SU-DHL-6 (cell line): ENCODE measurements around the gene SURF6.

Experiments used
- H2AFZ ChIP-seq: fragments of 200-600 bp; sonication (generic); 2 replicates; pipeline ENCODE4 v1.6.1; 2014; ENCODE audit warnings: low read depth, mild to moderate bottlenecking, moderate library complexity, mixed read lengths, antibody characterized with exemption, low read length; ENCODE audit not compliant: severe bottlenecking
- H3F3A ChIP-seq: fragments of 200-600 bp; shearing (Covaris generic); 2 replicates; pipeline ENCODE4 v1.6.0; 2016; ENCODE audit warnings: antibody characterized with exemption, mild to moderate bottlenecking; ENCODE audit not compliant: insufficient read depth
- H3K27ac ChIP-seq: fragments of 200-600 bp; sonication (generic); 2 replicates; pipeline ENCODE4 v1.5.1; 2016; ENCODE audit warnings: low read depth, mild to moderate bottlenecking, low read length, moderate library complexity, mixed read lengths
- H3K27me3 ChIP-seq: fragments of 200-600 bp; sonication (generic), shearing (Covaris generic); 2 replicates; pipeline ENCODE4 v1.6.0; 2014; ENCODE audit warnings: mild to moderate bottlenecking, low read length
- H3K36me3 ChIP-seq: fragments of 200-600 bp; sonication (generic); 2 replicates; pipeline ENCODE4 v1.6.1; 2014; ENCODE audit warnings: mild to moderate bottlenecking, low read length, mixed read lengths
- H3K4me2 ChIP-seq: fragments of 300-600, 200-600 bp; shearing (Covaris generic), sonication (generic); 2 replicates; pipeline ENCODE4 v1.6.0; 2014; ENCODE audit warnings: low read length, low read depth, mild to moderate bottlenecking; ENCODE audit not compliant: poor library complexity, severe bottlenecking
- H3K4me3 ChIP-seq: fragments of 200-600 bp; sonication (generic); 2 replicates; pipeline ENCODE4 v1.5.1; 2014; ENCODE audit warnings: antibody characterized with exemption, low read length, mild to moderate bottlenecking, mixed read lengths; ENCODE audit not compliant: insufficient read depth, poor library complexity, severe bottlenecking
- H3K79me2 ChIP-seq: fragments of 200-600 bp; sonication (generic); 2 replicates; pipeline ENCODE4 v1.6.1; 2014; ENCODE audit warnings: mild to moderate bottlenecking, low read length, moderate library complexity; ENCODE audit not compliant: insufficient read depth
- H3K9ac ChIP-seq: fragments of 200-600 bp; sonication (generic); 2 replicates; pipeline ENCODE4 v1.7.0; 2014; ENCODE audit warnings: mild to moderate bottlenecking, low read length
- H3K9me2 ChIP-seq: fragments of 200-600 bp; sonication (generic); replicated peaks from 2 replicates; pipeline ENCODE4 v1.6.1; 2014; ENCODE audit warnings: low read length; ENCODE audit not compliant: insufficient read depth
- H3K9me3 ChIP-seq: fragments of 200-600 bp; sonication (generic); 2 replicates; pipeline ENCODE4 v1.6.1; 2014; ENCODE audit warnings: low read length, mixed read lengths; ENCODE audit not compliant: insufficient read depth
- H4K20me1 ChIP-seq: fragments of 200-600 bp; sonication (generic); 2 replicates; pipeline ENCODE4 v1.6.1; 2014; ENCODE audit warnings: low read depth, mild to moderate bottlenecking, antibody characterized with exemption, low read length, moderate library complexity, mixed read lengths
- CTCF ChIP-seq: fragments of 200-600 bp; sonication (generic); IDR thresholded peaks from one replicate; pipeline ENCODE4 v1.5.1; 2017; ENCODE audit warnings: antibody characterized with exemption, mild to moderate bottlenecking, low read length, moderate library complexity; ENCODE audit not compliant: insufficient read depth, poor library complexity, severe bottlenecking
- EZH2phosphoT487 ChIP-seq: fragments of 200-600 bp; sonication (generic), shearing (Covaris generic); conservative IDR thresholded peaks from 2 replicates; pipeline ENCODE4 v1.6.1; 2018; ENCODE audit warnings: mild to moderate bottlenecking, antibody characterized with exemption, low read length, moderate library complexity, mixed read lengths

The SURF6 gene

GRCh38 chr9:133375724-133376654 lies 40.0 kb upstream of the SURF6 start, which contains the start of the genes STKLD1 and SURF4:
TSS of gene STKLD1 (plus strand) at chr9:133376366. CDS start at chr9:133376474, 108 bp downstream.
TSS of gene SURF4 (minus strand) at chr9:133376060. CDS start at chr9:133375969, 91 bp downstream.
- TF ChIP-seq EZH2phosphoT487 (no peak), CTCF (no peak)
- Histone ChIP-seq H3K27me3 (no peaks in the 10 kb centered on the region), H3K9me2 (no peaks in the 10 kb centered on the region), H4K20me1 (no peaks in the 10 kb centered on the region; the same call in 1 of the 2 replicates), H3K79me2 (peaks cover 44% of the 10 kb centered on the region), H3K9ac (peak within 1 kb of the TSS; percentile 79), H2AFZ (peak within 1 kb of the TSS; percentile 69), H3K4me3 (peak within 1 kb of the TSS; percentile 99), H3K9me3 (no peaks in the 10 kb centered on the region), H3K36me3 (no peaks in the 10 kb centered on the region), H3K4me2 (peak within 1 kb of the TSS; percentile 99), H3K27ac (peak within 1 kb of the TSS; percentile 30), H3F3A (peaks cover 5% of the 10 kb centered on the region; the same call in 1 of the 2 replicates)

DNA sequence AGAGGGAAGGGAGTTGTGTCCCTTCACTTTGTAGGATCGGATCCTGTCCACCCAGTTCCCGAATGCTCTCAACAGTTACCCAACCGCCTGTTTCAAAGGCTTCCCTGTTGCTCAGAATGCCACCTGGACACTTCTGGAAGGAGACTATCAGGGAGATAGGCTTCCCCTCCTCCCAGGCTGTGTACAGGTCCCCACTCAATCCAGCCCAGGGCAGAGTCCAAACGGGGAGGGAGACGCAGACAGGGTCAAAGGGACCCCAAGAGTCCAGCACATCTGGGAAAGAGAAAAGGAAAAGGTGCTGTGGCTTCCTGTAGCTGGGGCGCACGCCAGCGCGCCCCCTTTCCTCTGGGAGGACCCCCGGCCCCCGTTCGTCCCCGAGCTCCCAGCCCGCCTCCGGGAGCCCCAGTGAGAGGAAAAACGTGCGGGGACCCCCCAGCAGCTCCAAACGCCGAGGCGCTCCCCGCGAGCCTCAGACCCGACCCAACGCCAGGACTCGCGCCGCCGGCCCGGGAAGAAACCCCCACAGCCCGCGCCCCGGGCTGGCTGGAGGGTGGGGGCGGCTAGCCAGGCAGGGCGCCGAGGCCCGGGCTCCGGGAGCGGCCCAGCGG lies 39.2 kb upstream of the SURF6 start:
- Histone ChIP-seq H3K36me3 (no peaks in the 10 kb centered on the region), H3F3A (peaks cover 5% of the 10 kb centered on the region; the same call in 1 of the 2 replicates)

DNA sequence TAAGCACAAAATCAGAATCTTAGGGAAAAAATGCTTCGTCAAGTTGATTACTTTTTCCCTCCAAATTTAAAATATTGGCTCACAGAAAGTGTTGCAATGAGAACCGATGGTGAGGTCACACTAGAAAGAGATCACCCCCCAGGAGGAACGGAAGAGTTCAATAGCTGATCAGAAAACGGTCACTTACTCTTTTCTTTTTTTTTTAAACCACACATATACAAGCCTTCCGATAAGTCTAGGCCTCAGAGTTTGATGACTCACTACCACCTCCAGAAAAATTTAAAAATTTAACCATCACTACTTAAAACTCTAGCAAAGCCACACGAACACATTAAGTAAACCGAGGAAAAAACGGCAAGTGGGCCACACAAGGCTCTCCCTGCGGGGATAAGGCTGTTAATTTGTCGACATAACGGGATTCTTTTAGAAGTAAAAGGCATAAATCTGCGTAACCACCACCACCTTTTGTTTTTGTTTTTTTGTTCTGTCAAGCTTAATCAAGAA lies 38.7 kb upstream of the SURF6 start:
- no peaks in the 10 kb centered on the region; the same call in 1 of the 2 replicates for H4K20me1 ChIP-seq
- peak overlapping the region; percentile 79 for H3K9ac ChIP-seq
- peak overlapping the region; percentile 99 for H3K4me2 ChIP-seq
- peaks cover 5% of the 10 kb centered on the region; the same call in 1 of the 2 replicates for H3F3A ChIP-seq
- no peaks in the 10 kb centered on the region for H3K36me3 ChIP-seq
- H3K9me3 ChIP-seq: no peaks in the 10 kb centered on the region
- H3K79me2 ChIP-seq: peaks cover 57% of the 10 kb centered on the region
- H2AFZ ChIP-seq: peak overlapping the region; percentile 35
- no peaks in the 10 kb centered on the region for H3K27me3 ChIP-seq
- H3K27ac ChIP-seq: peak overlapping the region; percentile 30; the same call in 1 of the 2 replicates
- H3K9me2 ChIP-seq: no peaks in the 10 kb centered on the region
- no peak for TF ChIP-seq CTCF
- no peak for TF ChIP-seq EZH2phosphoT487
- peak overlapping the region; percentile 99 for H3K4me3 ChIP-seq

More for the DNA sequence above, 39.2 kb upstream of the SURF6 start:
- H3K9me3 ChIP-seq: no peaks in the 10 kb centered on the region
- peak overlapping the region; percentile 30 for H3K27ac ChIP-seq
- peak overlapping the region; percentile 35 for H2AFZ ChIP-seq
- peak overlapping the region; percentile 99 for H3K4me2 ChIP-seq
- no peaks in the 10 kb centered on the region for H3K27me3 ChIP-seq
- H3K4me3 ChIP-seq: peak overlapping the region; percentile 99
- H3K79me2 ChIP-seq: peaks cover 52% of the 10 kb centered on the region
- no peak for TF ChIP-seq EZH2phosphoT487
- peak; percentile 39 for TF ChIP-seq CTCF
- H3K9ac ChIP-seq: peak overlapping the region; percentile 79
- no peaks in the 10 kb centered on the region; the same call in 1 of the 2 replicates for H4K20me1 ChIP-seq
- H3K9me2 ChIP-seq: no peaks in the 10 kb centered on the region
